ENCODE results near the gene FHDC1.

DNA sequence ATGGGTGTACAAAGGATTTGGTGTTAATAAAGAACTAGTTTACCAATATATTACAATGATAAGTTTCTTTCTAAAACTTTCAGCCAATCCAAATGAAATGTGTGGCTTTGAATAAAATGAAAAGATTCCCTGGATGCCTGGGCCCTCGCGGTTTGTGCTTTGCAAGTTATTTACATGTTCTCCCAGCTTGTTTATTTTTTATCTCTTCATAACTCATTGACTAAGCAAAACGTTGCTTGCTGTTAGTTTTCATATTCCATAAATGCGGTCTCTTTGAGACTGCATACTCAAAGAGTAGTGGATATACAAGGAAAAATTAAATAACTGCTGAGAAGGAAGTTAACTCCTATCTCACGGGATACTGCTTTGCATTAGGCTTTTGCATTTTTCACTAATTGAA is 26.0 kb downstream of the FHDC1 start:
- TF ChIP-seq FOXM1 (IDR thresholded peaks at IDR 0.05; ENCODE audit: borderline replicate concordance), result no peak
- no peak for TF ChIP-seq SP1 (IDR thresholded peaks at IDR 0.05)
- TF ChIP-seq ARNT (IDR thresholded peaks at IDR 0.05), result no peak
- TF ChIP-seq SUZ12 (IDR thresholded peaks at IDR 0.05), result no peak
- TF ChIP-seq HDGF (IDR thresholded peaks at IDR 0.05; ENCODE audit: borderline replicate concordance), result no peak
- TF ChIP-seq, protein P1, sequence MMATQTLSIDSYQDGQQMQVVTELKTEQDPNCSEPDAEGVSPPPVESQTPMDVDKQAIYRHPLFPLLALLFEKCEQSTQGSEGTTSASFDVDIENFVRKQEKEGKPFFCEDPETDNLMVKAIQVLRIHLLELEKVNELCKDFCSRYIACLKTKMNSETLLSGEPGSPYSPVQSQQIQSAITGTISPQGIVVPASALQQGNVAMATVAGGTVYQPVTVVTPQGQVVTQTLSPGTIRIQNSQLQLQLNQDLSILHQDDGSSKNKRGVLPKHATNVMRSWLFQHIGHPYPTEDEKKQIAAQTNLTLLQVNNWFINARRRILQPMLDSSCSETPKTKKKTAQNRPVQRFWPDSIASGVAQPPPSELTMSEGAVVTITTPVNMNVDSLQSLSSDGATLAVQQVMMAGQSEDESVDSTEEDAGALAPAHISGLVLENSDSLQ (IDR thresholded peaks at IDR 0.05), result no peak
- no peak for TF ChIP-seq ELF4 (IDR thresholded peaks at IDR 0.05)
- no peak for TF ChIP-seq TARDBP (IDR thresholded peaks at IDR 0.05)
- TF ChIP-seq L3MBTL2 (conservative IDR thresholded peaks at IDR 0.05), result no peak
- TF ChIP-seq BHLHE40 (IDR thresholded peaks at IDR 0.05; ENCODE audit: borderline replicate concordance), result no peak

Data from HEK293T (cell line).